ENCODE results near the gene GALNT11. TPM values are rescaled to one million over a fixed set of nuclear protein-coding genes. Genes with fewer than 3 reads are reported as not detected.

The GALNT11 gene
- total and polyA plus RNA-seq, 8 donors = 13.6 to 331 (median 26.6) TPM

DNA sequence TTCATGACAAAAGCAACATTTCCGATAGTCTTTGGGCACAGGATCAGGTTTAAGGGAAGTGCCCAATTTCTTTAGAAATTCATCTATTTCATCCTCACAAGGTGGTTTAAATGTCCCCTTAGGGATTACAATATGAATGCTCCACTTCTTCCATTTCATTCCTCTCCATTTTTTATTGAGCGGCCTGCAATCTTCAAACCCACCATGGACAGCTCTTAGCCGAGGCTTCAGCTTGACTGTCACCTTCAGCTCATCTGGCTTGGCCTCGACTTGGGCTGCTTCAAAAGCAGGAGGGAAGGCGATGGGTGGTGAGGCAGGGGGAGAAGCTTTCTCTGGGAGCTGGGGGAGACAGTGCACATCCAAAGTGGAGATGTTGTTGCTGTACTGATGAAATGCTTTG is 123.2 kb downstream of the GALNT11 start:
- TF ChIP-seq POLR2AphosphoS5 (IDR thresholded peaks at IDR 0.05) = no peak
- TF ChIP-seq, protein P1, sequence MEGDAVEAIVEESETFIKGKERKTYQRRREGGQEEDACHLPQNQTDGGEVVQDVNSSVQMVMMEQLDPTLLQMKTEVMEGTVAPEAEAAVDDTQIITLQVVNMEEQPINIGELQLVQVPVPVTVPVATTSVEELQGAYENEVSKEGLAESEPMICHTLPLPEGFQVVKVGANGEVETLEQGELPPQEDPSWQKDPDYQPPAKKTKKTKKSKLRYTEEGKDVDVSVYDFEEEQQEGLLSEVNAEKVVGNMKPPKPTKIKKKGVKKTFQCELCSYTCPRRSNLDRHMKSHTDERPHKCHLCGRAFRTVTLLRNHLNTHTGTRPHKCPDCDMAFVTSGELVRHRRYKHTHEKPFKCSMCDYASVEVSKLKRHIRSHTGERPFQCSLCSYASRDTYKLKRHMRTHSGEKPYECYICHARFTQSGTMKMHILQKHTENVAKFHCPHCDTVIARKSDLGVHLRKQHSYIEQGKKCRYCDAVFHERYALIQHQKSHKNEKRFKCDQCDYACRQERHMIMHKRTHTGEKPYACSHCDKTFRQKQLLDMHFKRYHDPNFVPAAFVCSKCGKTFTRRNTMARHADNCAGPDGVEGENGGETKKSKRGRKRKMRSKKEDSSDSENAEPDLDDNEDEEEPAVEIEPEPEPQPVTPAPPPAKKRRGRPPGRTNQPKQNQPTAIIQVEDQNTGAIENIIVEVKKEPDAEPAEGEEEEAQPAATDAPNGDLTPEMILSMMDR (IDR thresholded peaks at IDR 0.05) = no peak

DNA sequence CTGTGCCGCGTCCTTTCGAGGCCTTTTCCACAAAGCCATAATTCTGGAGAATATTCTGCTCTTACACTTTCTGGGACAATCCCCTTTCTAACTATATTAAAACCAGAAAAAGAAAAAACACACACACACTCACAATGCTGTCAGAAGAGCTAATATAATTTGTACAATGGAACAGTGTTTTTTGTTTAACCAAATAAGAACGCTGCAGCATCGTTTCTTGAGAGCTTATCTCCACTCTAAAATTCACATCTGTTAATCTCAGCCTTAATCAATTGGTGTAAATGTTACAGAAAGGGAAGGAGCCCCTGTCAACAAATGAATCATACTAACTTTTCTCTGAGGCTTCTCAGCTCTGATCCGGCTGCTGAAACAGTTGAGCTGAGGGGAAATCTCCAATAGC is 123.9 kb downstream of the GALNT11 start:
- H3K36me3 ChIP-seq = peaks cover 73 to 100% (median 100%) of the 10 kb centered on the region in 4 donors
- intact Hi-C loops (cut with DNase I; ENCODE audit: low total_unique reads) = no loop called here
- no peak overlapping the region for H3K4me3 ChIP-seq
- 57 to 68% (median 61%) methylated on average over 6 of the region's 6 CpGs for WGBS, 5 donors
- H3K4me1 ChIP-seq = peaks cover 0 to 14% (median 0%) of the 10 kb centered on the region in 4 donors
- H3K27me3 ChIP-seq = no peaks in the 10 kb centered on the region
- H3K9me3 ChIP-seq = no peaks in the 10 kb centered on the region
- DNase-seq = no peak
- no peak overlapping the region for H3K27ac ChIP-seq
- TF ChIP-seq EP300 (IDR thresholded peaks at IDR 0.05) (no peak), POLR2A (IDR thresholded peaks at IDR 0.05) (no peak), POLR2AphosphoS5 (IDR thresholded peaks at IDR 0.05) (no peak)
- TF ChIP-seq, protein P1 (IDR thresholded peaks at IDR 0.05) = no peak

More for the DNA sequence above, 123.2 kb downstream of the GALNT11 start:
- no peaks in the 10 kb centered on the region for H3K9me3 ChIP-seq
- H3K4me1 ChIP-seq = peaks cover 0 to 14% (median under 1%) of the 10 kb centered on the region in 4 donors
- no peak for DNase-seq
- intact Hi-C loops (cut with DNase I; ENCODE audit: low total_unique reads) = no loop called here
- peaks cover 73 to 100% (median 100%) of the 10 kb centered on the region in 4 donors for H3K36me3 ChIP-seq
- no peaks in the 10 kb centered on the region for H3K27me3 ChIP-seq
- no peak overlapping the region for H3K27ac ChIP-seq
- WGBS, 5 donors = 84 to 95% (median 90%) methylated on average over 5 of the region's 5 CpGs
- no peak overlapping the region for H3K4me3 ChIP-seq

DNA sequence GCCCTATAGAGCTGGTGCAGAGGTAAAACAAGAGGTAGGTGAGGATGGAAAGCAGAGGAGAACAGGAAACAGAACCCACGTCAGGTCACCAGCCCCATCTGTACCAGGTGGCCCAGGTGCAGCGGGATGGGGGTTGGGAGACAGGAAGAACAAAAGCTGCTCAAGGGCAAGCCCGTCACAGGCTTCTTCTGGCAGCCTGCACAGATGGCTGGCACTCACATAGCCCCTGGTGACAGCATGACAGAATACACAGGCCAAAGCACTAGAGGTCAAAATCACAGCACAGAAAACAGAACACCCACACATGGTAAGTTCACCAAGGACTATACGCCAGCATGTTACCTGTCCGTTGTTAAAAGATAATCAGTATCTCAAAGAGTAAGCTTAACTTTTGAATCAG is 126.8 kb downstream of the GALNT11 start:
- no peak overlapping the region for H3K4me3 ChIP-seq

DNA sequence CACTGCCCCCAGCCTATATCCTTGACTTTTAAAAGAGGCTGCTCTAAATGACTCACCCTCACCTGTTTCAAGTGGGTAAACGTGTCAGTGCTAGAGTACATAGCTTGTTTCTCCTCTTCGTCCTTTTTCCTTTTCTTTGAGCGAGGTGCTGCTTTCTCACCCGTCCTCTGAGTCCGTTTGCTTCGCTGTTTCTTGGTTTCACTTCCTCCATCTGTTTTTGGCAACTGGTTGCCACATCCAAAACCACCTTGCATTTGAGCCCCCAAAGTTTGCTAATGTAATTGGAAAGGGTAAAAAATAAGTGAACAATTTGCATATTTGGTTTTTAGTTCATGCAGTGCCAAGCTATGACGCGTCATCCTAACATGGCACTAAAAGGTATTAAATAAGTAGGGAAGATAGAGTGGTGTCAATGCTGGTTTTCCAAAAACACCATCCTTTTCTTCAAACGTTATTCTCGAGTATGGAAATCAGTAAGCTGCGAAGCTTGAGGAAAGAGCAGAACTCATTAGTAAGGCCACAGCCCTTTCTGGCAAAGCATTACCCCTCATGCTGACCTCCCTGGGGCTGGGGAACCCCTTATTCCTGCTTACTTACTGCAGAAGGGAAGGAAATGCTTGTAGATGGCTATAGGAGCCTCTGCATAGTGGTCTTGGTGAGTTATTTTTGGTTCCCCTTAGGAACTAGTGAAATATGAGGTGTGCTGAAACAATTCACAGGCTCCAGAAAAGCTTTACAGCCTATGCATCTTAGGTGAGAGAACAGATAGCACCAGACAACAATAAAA is 133.5 kb downstream of the GALNT11 start:
- WGBS, 5 donors = 74 to 85% (median 83%) methylated on average over 11 of the region's 11 CpGs
- H3K4me3 ChIP-seq = no peak overlapping the region
- H3K9me3 ChIP-seq = no peaks in the 10 kb centered on the region
- peaks cover 60 to 100% (median 96%) of the 10 kb centered on the region in 4 donors for H3K36me3 ChIP-seq
- H3K27me3 ChIP-seq = no peaks in the 10 kb centered on the region
- TF ChIP-seq EP300 (IDR thresholded peaks at IDR 0.05) = no peak
- TF ChIP-seq POLR2AphosphoS5 (IDR thresholded peaks at IDR 0.05) = no peak
- TF ChIP-seq, protein P1 (IDR thresholded peaks at IDR 0.05) = no peak
- no peak for TF ChIP-seq POLR2A (IDR thresholded peaks at IDR 0.05)
- no peaks in the 10 kb centered on the region for H3K4me1 ChIP-seq
- intact Hi-C loops (cut with DNase I; ENCODE audit: low total_unique reads) = no loop called here
- peak in 1 of 2 donors; percentile 24 for DNase-seq
- peak overlapping the region in 1 of 5 donors; percentile 30 for H3K27ac ChIP-seq

More for the DNA sequence above, 126.8 kb downstream of the GALNT11 start:
- no peaks in the 10 kb centered on the region for H3K9me3 ChIP-seq
- no peak overlapping the region for H3K27ac ChIP-seq
- WGBS, 5 donors = 86 to 95% (median 91%) methylated on average over 5 of the region's 5 CpGs
- DNase-seq = no peak
- no peaks in the 10 kb centered on the region for H3K4me1 ChIP-seq
- no peaks in the 10 kb centered on the region for H3K27me3 ChIP-seq
- H3K36me3 ChIP-seq = peaks cover 87 to 100% (median 100%) of the 10 kb centered on the region in 4 donors
- TF ChIP-seq POLR2A (IDR thresholded peaks at IDR 0.05) = no peak
- TF ChIP-seq POLR2AphosphoS5 (IDR thresholded peaks at IDR 0.05) = no peak
- TF ChIP-seq EP300 (IDR thresholded peaks at IDR 0.05) = no peak
- TF ChIP-seq, protein P1 (IDR thresholded peaks at IDR 0.05) = no peak
- intact Hi-C loops (cut with DNase I; ENCODE audit: low total_unique reads) = no loop called here
